ENCODE results near the gene L3HYPDH. TPM values are rescaled to one million over a fixed set of nuclear protein-coding genes. Genes with fewer than 3 reads are reported as not detected.

Gene L3HYPDH
- total and polyA plus RNA-seq, 12 donors, result 7.5 to 16.6 (median 10.3) TPM

GRCh38 chr14:59520224-59520623, 36.0 kb upstream of the L3HYPDH start:
- DNase-seq (no peak), ATAC-seq (no peak)
- Histone ChIP-seq H3K4me1 (no peaks in the 10 kb centered on the region), H3K27ac (no peak overlapping the region), H3K9me3 (peaks cover 0 to 4% (median 0%) of the 10 kb centered on the region in 11 donors), H3K4me3 (no peak overlapping the region), H3K36me3 (no peaks in the 10 kb centered on the region), H3K27me3 (no peaks in the 10 kb centered on the region)
- WGBS, 2 donors, result 84 to 86% methylated on average over 3 of the region's 3 CpGs
- intact Hi-C loops (cut with DNase I), result no loop called here
- TF ChIP-seq CTCF (IDR thresholded peaks at IDR 0.05), result no peak

GRCh38 chr14:59511916-59512575, 27.8 kb upstream of the L3HYPDH start:
- peaks cover 0 to 8% (median 0%) of the 10 kb centered on the region in 7 donors for H3K27me3 ChIP-seq
- no peak overlapping the region for H3K27ac ChIP-seq
- ATAC-seq (no peak), DNase-seq (no peak)
- intact Hi-C loops (cut with DNase I), result loop anchor here in 1 of 10 donors (5.0 kb wide), 1 partner anchor 675 kb away; no protein-coding TSS in a partner anchor
- H3K4me1 ChIP-seq, result no peaks in the 10 kb centered on the region
- H3K36me3 ChIP-seq, result no peaks in the 10 kb centered on the region
- no peak overlapping the region for H3K4me3 ChIP-seq
- TF ChIP-seq CTCF (IDR thresholded peaks at IDR 0.05), result peak in 7 of 9 donors; percentile 27 to 43 (median 32)
- peaks cover 0 to 4% (median 0%) of the 10 kb centered on the region in 11 donors for H3K9me3 ChIP-seq
- WGBS, 2 donors, result 68 to 75% methylated on average over 4 of the region's 4 CpGs

- Histone ChIP-seq H3K36me3 (no peaks in the 10 kb centered on the region), H3K27me3 (peaks cover 0 to 8% (median 0%) of the 10 kb centered on the region in 7 donors), H3K4me1 (no peaks in the 10 kb centered on the region), H3K9me3 (peaks cover 0 to 3% (median 0%) of the 10 kb centered on the region in 11 donors), H3K27ac (no peak overlapping the region), H3K4me3 (no peak overlapping the region)
- intact Hi-C loops (cut with DNase I), result loop anchor here in 1 of 10 donors (5.0 kb wide), 1 partner anchor 676 kb away; no protein-coding TSS in a partner anchor
- ATAC-seq (no peak), DNase-seq (no peak)
- 48 to 53% methylated on average over 3 of the region's 3 CpGs for WGBS, 2 donors
- no peak for TF ChIP-seq CTCF (IDR thresholded peaks at IDR 0.05)
Measured at GRCh38 chr14:59510966-59511365, 26.8 kb upstream of the L3HYPDH start.

GRCh38 chr14:59510001-59510400, 25.8 kb upstream of the L3HYPDH start:
- Histone ChIP-seq H3K4me1 (no peaks in the 10 kb centered on the region), H3K27ac (no peak overlapping the region), H3K27me3 (peaks cover 0 to 8% (median 0%) of the 10 kb centered on the region in 7 donors), H3K4me3 (no peak overlapping the region), H3K9me3 (no peaks in the 10 kb centered on the region), H3K36me3 (peaks cover 0 to 9% (median 0%) of the 10 kb centered on the region in 9 donors)
- 62 to 66% methylated on average over 2 of the region's 2 CpGs for WGBS, 2 donors
- intact Hi-C loops (cut with DNase I), result loop anchor here in 1 of 10 donors (5.0 kb wide), 1 partner anchor 677 kb away; no protein-coding TSS in a partner anchor
- TF ChIP-seq CTCF (IDR thresholded peaks at IDR 0.05), result no peak
- no peak for ATAC-seq
- DNase-seq, result no peak
